DOHH2 (cell line): ENCODE measurements around the gene XRCC2.

ENCODE experiments used
- H3F3A ChIP-seq: fragments of 200-600 bp; sonication (generic), shearing (Covaris generic); 2 replicates; pipeline ENCODE4 v1.6.0; 2016; ENCODE audit warnings: antibody characterized with exemption, mild to moderate bottlenecking; ENCODE audit not compliant: control insufficient read depth, insufficient read depth
- H3K27ac ChIP-seq: fragments of 200-600 bp; sonication (generic); 2 replicates; pipeline ENCODE4 v1.5.1; 2014; ENCODE audit warnings: low read depth, mild to moderate bottlenecking, low read length, moderate library complexity
- H3K27me3 ChIP-seq: fragments of 200-600 bp; sonication (generic); 2 replicates; pipeline ENCODE4 v1.6.1; 2014; ENCODE audit warnings: mild to moderate bottlenecking, low read length, mixed read lengths; ENCODE audit not compliant: control insufficient read depth
- H3K36me3 ChIP-seq: fragments of 200-600 bp; sonication (generic); 2 replicates; pipeline ENCODE4 v1.6.1; 2014; ENCODE audit warnings: mild to moderate bottlenecking, low read length, moderate library complexity, mixed read lengths; ENCODE audit not compliant: control insufficient read depth
- H3K4me1 ChIP-seq: fragments of 200-600 bp; sonication (generic); 2 replicates; pipeline ENCODE4 v1.6.1; 2014; ENCODE audit warnings: mild to moderate bottlenecking, low read length, mixed read lengths; ENCODE audit not compliant: control insufficient read depth
- H3K4me2 ChIP-seq: fragments of 200-600 bp; sonication (generic); 2 replicates; pipeline ENCODE4 v1.6.0; 2014; ENCODE audit warnings: mild to moderate bottlenecking, low read length, moderate library complexity
- H3K4me3 ChIP-seq: fragments of 200-600 bp; sonication (generic); 2 replicates; pipeline ENCODE4 v1.5.1; 2014; ENCODE audit warnings: mild to moderate bottlenecking, low read length, mixed read lengths
- H3K79me2 ChIP-seq: fragments of 200-600 bp; sonication (generic); 2 replicates; pipeline ENCODE4 v1.6.1; 2014; ENCODE audit warnings: mild to moderate bottlenecking, low read length, mixed read lengths; ENCODE audit not compliant: control insufficient read depth
- H3K9me2 ChIP-seq: fragments of 200-600 bp; sonication (generic); replicated peaks from 2 replicates; pipeline ENCODE4 v1.6.1; 2014; ENCODE audit warnings: mild to moderate bottlenecking, low read length, mixed read lengths; ENCODE audit not compliant: control insufficient read depth
- H3K9me3 ChIP-seq: fragments of 200-600 bp; sonication (generic); 2 replicates; pipeline ENCODE4 v1.6.1; 2014; ENCODE audit warnings: antibody characterized with exemption, low read length, mixed read lengths; ENCODE audit not compliant: control insufficient read depth, insufficient read depth
- H4K20me1 ChIP-seq: fragments of 200-600 bp; sonication (generic); 2 replicates; pipeline ENCODE4 v1.6.0; 2014; ENCODE audit warnings: low read depth, mild to moderate bottlenecking, antibody characterized with exemption, low read length, moderate library complexity; ENCODE audit not compliant: control insufficient read depth, insufficient read depth
- EZH2phosphoT487 ChIP-seq: fragments of 200-600 bp; sonication (generic); IDR thresholded peaks from 2 replicates; pipeline ENCODE4 v1.6.1; 2017; ENCODE audit warnings: borderline replicate concordance, mild to moderate bottlenecking, antibody characterized with exemption, low read length, moderate library complexity, mixed read lengths
- TF ChIP-seq, protein P1 (sequence below): fragments of 200-600 bp; sonication (generic); IDR thresholded peaks from one replicate; pipeline ENCODE4 v1.5.1; 2014; ENCODE audit warnings: antibody characterized with exemption, mild to moderate bottlenecking, low read depth, low read length; ENCODE audit not compliant: poor library complexity, severe bottlenecking

The XRCC2 gene

DNA sequence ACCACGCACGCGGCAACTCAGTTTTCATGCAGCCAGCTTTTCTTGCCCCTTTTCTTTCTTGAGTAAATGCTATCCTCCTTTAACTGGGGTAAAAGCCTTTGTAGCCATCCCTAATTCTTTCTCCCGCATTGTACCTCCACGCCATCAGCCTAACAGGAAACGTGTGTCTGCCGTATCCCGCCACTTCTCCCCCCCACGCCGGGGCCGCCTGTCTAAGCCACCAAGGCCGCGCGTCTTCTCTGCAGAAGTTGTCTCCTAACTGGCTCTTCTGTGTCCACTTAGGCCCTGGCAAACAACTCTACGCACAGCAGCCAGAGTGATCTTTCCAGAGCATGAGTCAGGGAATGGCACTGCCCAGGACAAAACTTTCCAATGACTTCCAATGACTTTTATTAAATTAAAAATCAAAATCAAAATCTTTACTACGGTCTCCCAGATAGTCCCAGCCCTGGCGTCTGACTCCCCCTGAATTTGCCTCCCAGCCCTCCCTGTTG, 74.6 kb downstream of the XRCC2 start:
- H3K4me2 ChIP-seq: no peak overlapping the region
- no peak for TF ChIP-seq EZH2phosphoT487
- TF ChIP-seq, protein P1, sequence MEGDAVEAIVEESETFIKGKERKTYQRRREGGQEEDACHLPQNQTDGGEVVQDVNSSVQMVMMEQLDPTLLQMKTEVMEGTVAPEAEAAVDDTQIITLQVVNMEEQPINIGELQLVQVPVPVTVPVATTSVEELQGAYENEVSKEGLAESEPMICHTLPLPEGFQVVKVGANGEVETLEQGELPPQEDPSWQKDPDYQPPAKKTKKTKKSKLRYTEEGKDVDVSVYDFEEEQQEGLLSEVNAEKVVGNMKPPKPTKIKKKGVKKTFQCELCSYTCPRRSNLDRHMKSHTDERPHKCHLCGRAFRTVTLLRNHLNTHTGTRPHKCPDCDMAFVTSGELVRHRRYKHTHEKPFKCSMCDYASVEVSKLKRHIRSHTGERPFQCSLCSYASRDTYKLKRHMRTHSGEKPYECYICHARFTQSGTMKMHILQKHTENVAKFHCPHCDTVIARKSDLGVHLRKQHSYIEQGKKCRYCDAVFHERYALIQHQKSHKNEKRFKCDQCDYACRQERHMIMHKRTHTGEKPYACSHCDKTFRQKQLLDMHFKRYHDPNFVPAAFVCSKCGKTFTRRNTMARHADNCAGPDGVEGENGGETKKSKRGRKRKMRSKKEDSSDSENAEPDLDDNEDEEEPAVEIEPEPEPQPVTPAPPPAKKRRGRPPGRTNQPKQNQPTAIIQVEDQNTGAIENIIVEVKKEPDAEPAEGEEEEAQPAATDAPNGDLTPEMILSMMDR: no peak
- no peak overlapping the region for H3K27ac ChIP-seq
- H3K9me2 ChIP-seq: no peaks in the 10 kb centered on the region
- H3K4me3 ChIP-seq: no peak overlapping the region
- no peaks in the 10 kb centered on the region for H3K9me3 ChIP-seq
- H3K36me3 ChIP-seq: no peaks in the 10 kb centered on the region
- no peaks in the 10 kb centered on the region for H3K79me2 ChIP-seq
- no peaks in the 10 kb centered on the region for H4K20me1 ChIP-seq
- H3F3A ChIP-seq: no peaks in the 10 kb centered on the region
- H3K27me3 ChIP-seq: peaks cover 2% of the 10 kb centered on the region; the same call in 1 of the 2 replicates
- H3K4me1 ChIP-seq: no peaks in the 10 kb centered on the region

DNA sequence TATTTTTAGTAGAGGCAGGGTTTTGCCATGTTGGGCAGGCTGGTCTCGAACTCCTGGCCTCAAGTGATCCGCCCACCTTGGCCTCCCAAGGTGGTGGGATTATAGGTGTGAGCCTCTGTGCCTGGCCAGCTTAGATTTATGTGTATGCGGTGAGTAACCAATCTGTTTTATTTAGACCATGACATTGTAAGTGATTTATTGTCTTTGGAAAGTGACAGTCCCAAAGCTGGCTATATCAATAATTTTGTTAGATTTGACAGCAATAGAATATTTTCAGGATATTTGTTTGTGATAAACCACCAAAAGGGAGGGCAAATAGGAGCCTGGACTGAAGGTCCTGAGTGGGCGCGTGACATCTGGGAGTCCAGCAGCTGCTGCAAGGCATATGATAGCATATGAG, 75.7 kb downstream of the XRCC2 start:
- TF ChIP-seq, protein P1: no peak
- TF ChIP-seq EZH2phosphoT487: no peak
- no peak overlapping the region for H3K4me2 ChIP-seq

DNA sequence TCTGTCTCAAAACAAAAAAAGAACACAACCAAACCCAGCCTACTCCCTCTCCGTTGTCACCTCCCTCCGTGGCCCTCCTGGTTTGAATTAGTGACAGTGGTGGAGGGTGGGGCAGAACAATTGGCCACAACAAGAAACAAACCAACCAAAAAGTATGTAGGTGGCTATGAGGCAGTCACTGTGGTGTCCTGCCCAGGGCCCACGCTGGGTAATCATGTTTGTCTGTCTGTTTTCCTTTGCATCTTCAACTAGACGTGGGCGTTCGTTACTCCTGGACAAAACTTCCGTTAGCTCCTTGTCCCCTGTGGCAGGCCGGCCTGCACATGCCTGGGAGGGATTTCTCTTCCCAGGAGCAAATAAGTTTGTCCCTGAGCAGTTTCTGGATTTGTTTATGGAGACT, 78.4 kb downstream of the XRCC2 start:
- Histone ChIP-seq H4K20me1 (no peaks in the 10 kb centered on the region), H3K79me2 (no peaks in the 10 kb centered on the region), H3F3A (no peaks in the 10 kb centered on the region), H3K36me3 (no peaks in the 10 kb centered on the region), H3K9me2 (no peaks in the 10 kb centered on the region), H3K9me3 (no peaks in the 10 kb centered on the region), H3K4me2 (no peak overlapping the region), H3K27me3 (no peaks in the 10 kb centered on the region), H3K4me3 (no peak overlapping the region), H3K27ac (no peak overlapping the region), H3K4me1 (no peaks in the 10 kb centered on the region)
- no peak for TF ChIP-seq EZH2phosphoT487
- TF ChIP-seq, protein P1: no peak

More for the DNA sequence above, 75.7 kb downstream of the XRCC2 start:
- Histone ChIP-seq H3K27ac (no peak overlapping the region), H4K20me1 (no peaks in the 10 kb centered on the region), H3K9me3 (no peaks in the 10 kb centered on the region), H3K9me2 (no peaks in the 10 kb centered on the region), H3K79me2 (no peaks in the 10 kb centered on the region), H3K27me3 (peaks cover 2% of the 10 kb centered on the region; the same call in 1 of the 2 replicates), H3K4me3 (no peak overlapping the region), H3F3A (no peaks in the 10 kb centered on the region), H3K4me1 (no peaks in the 10 kb centered on the region), H3K36me3 (no peaks in the 10 kb centered on the region)

DNA sequence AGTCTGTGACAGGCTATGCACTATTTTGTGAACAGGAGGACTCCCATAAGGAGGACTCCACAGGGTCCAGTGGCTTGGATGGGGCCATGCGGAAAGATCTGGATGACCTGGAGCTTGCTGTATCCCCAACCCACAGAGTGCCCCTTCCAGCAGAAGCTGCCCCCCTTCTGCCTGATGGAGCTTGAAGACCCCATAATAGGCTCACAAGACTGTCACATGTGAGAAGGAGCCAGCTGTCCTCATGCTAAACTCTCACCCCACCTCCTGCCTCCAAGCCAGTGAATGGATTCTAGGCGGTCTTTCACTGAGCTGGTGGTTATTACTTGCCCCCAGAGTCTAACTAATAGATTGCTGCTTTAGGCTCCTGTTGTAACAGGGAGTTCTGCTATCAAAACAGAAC, 79.1 kb downstream of the XRCC2 start:
- H3K36me3 ChIP-seq: no peaks in the 10 kb centered on the region
- TF ChIP-seq, protein P1: no peak
- TF ChIP-seq EZH2phosphoT487: no peak
- no peaks in the 10 kb centered on the region for H3K79me2 ChIP-seq
- H3K27me3 ChIP-seq: no peaks in the 10 kb centered on the region
- H3K4me1 ChIP-seq: no peaks in the 10 kb centered on the region
- H3K4me2 ChIP-seq: no peak overlapping the region
- H3K9me2 ChIP-seq: no peaks in the 10 kb centered on the region
- no peak overlapping the region for H3K4me3 ChIP-seq
- no peaks in the 10 kb centered on the region for H3K9me3 ChIP-seq
- H4K20me1 ChIP-seq: no peaks in the 10 kb centered on the region
- no peak overlapping the region for H3K27ac ChIP-seq
- no peaks in the 10 kb centered on the region for H3F3A ChIP-seq
